Neural progenitor cell (in vitro differentiated cells): ENCODE results near the gene UBE2L3. TPM values are rescaled to one million over a fixed set of nuclear protein-coding genes. Genes with fewer than 3 reads are reported as not detected.
"Not testable (repeated sequence)": the region's sequence is repeated elsewhere in the genome, so short reads cannot be mapped to it uniquely, and the experiment has no call there.

Experiments
- DNase-seq: peaks from one replicate; pipeline ENCODE4 v3.0.0-alpha.2; 2016; ENCODE audit warnings: low spot score
- H2AFZ ChIP-seq: fragments of 200-600 bp; sonication (generic); replicated peaks from 2 replicates; pipeline ENCODE4 v1.6.1; 2016; ENCODE audit warnings: antibody characterized with exemption
- H3F3A ChIP-seq: fragments of 200-600 bp; sonication (generic); 2 replicates; pipeline ENCODE4 v1.6.1; 2016; ENCODE audit warnings: antibody characterized with exemption, low read depth
- H3K27ac ChIP-seq: fragments of 200-600 bp; sonication (generic); 2 replicates; pipeline ENCODE4 v1.5.1; 2016; ENCODE audit warnings: mild to moderate bottlenecking
- H3K27me3 ChIP-seq: fragments of 200-600 bp; sonication (generic); 2 replicates; pipeline ENCODE4 v1.6.1; 2016; ENCODE audit warnings: mild to moderate bottlenecking, moderate library complexity
- H3K36me3 ChIP-seq: fragments of 200-600 bp; sonication (generic); 2 replicates; pipeline ENCODE4 v1.5.1; 2016
- H3K4me1 ChIP-seq: fragments of 200-600 bp; sonication (generic); 2 replicates; pipeline ENCODE4 v1.6.1; 2016; ENCODE audit warnings: mixed run types
- H3K4me2 ChIP-seq: fragments of 200-600 bp; sonication (generic); 2 replicates; pipeline ENCODE4 v1.6.1; 2016
- H3K4me3 ChIP-seq: fragments of 200-600 bp; sonication (generic); 2 replicates; pipeline ENCODE4 v1.5.1; 2016
- H3K79me2 ChIP-seq: fragments of 200-600 bp; sonication (generic); 2 replicates; pipeline ENCODE4 v1.6.1; 2016; ENCODE audit warnings: low read depth
- H3K9ac ChIP-seq: fragments of 200-600 bp; sonication (generic); 2 replicates; pipeline ENCODE4 v1.6.1; 2016
- H3K9me3 ChIP-seq: fragments of 200-600 bp; sonication (generic); 2 replicates; pipeline ENCODE4 v1.5.1; 2016; ENCODE audit warnings: low read depth
- H4K20me1 ChIP-seq: fragments of 200-600 bp; sonication (generic); 2 replicates; pipeline ENCODE4 v1.6.1; 2016; ENCODE audit warnings: low read depth
- H3K27ac Mint-ChIP-seq: 3 replicates; pipeline ENCODE4 v1.8.0; 2021; ENCODE audit warnings: mixed read lengths
- H3K27me3 Mint-ChIP-seq: 2 replicates; pipeline ENCODE4 v1.8.0; 2022; ENCODE audit warnings: low read depth, mild to moderate bottlenecking, inconsistent platforms, moderate library complexity, mixed read lengths; ENCODE audit not compliant: insufficient read depth
- H3K36me3 Mint-ChIP-seq: 3 replicates; pipeline ENCODE4 v1.8.0; 2021; ENCODE audit warnings: mixed read lengths
- H3K4me1 Mint-ChIP-seq: 3 replicates; pipeline ENCODE4 v1.8.0; 2021; ENCODE audit warnings: mixed read lengths
- H3K4me3 Mint-ChIP-seq: 3 replicates; pipeline ENCODE4 v1.8.0; 2021; ENCODE audit warnings: mild to moderate bottlenecking, moderate library complexity, mixed read lengths
- H3K9me3 Mint-ChIP-seq: 3 replicates; pipeline ENCODE4 v1.8.0; 2020; ENCODE audit warnings: mixed read lengths
- CTCF ChIP-seq: fragments of 200-600 bp; sonication (generic); IDR thresholded peaks from 2 replicates; pipeline ENCODE4 v1.5.1; 2017; ENCODE audit warnings: antibody characterized with exemption, mild to moderate bottlenecking
- EZH2 ChIP-seq: fragments of 200-600 bp; sonication (generic); IDR thresholded peaks from 2 replicates; pipeline ENCODE4 v1.6.1; 2017; ENCODE audit warnings: antibody characterized with exemption, mild to moderate bottlenecking, moderate library complexity
- EZH2phosphoT487 ChIP-seq: fragments of 200-600 bp; sonication (generic); IDR thresholded peaks from 2 replicates; pipeline ENCODE4 v1.6.1; 2017; ENCODE audit warnings: antibody characterized with exemption
- total RNA-seq: library from RNA; depleted of rRNA; stranded (reverse); fragments of >200 nt; gene quantifications from 2 replicates; pipeline ENCODE4 v1.2.3, GENCODE V29; 2015; ENCODE audit warnings: low replicate concordance

UBE2L3 gene
- total RNA-seq, 1 donor from 2014 or later, result 61.2 TPM

- Mint-ChIP-seq H3K4me1 (peaks cover 26% of the 10 kb centered on the region), H3K27ac (no peak overlapping the region), H3K9me3 (no peaks in the 10 kb centered on the region), H3K36me3 (peaks cover 8% of the 10 kb centered on the region), H3K4me3 (peak overlapping the region; percentile 89), H3K27me3 (peaks cover 7% of the 10 kb centered on the region)
- H3K4me1 ChIP-seq, result peaks cover 11% of the 10 kb centered on the region
- H3K27me3 ChIP-seq, result peaks cover 13% of the 10 kb centered on the region
- H3F3A ChIP-seq, result peaks cover 24% of the 10 kb centered on the region
- TF ChIP-seq CTCF, result no peak
- TF ChIP-seq EZH2, result no peak
- TF ChIP-seq EZH2phosphoT487, result no peak
- no peaks in the 10 kb centered on the region for H3K36me3 ChIP-seq
- no peak for DNase-seq
- no peak overlapping the region for H3K4me3 ChIP-seq
- peaks cover 19% of the 10 kb centered on the region for H4K20me1 ChIP-seq
- no peak overlapping the region for H3K27ac ChIP-seq
- no peak overlapping the region for H2AFZ ChIP-seq
- peak overlapping the region; percentile 79 for H3K4me2 ChIP-seq
- no peaks in the 10 kb centered on the region for H3K9me3 ChIP-seq
- no peak overlapping the region for H3K9ac ChIP-seq
- no peaks in the 10 kb centered on the region for H3K79me2 ChIP-seq
Measured at GRCh38 chr22:21643533-21644357, 76.2 kb downstream of the UBE2L3 start.

- not testable (repeated sequence) for H3K4me3 ChIP-seq, DNase-seq, H3K9me3 ChIP-seq, H3K79me2 ChIP-seq, H3K4me3 Mint-ChIP-seq, H3K27ac Mint-ChIP-seq, H3K4me2 ChIP-seq, H2AFZ ChIP-seq, H3K27me3 Mint-ChIP-seq, H3K27ac ChIP-seq, H3K9me3 Mint-ChIP-seq, H3K36me3 Mint-ChIP-seq, H3K9ac ChIP-seq, H3K36me3 ChIP-seq
- Histone ChIP-seq H3K4me1 (peaks cover 15% of the 10 kb centered on the region), H3K27me3 (peaks cover 13% of the 10 kb centered on the region), H3F3A (peaks cover 28% of the 10 kb centered on the region), H4K20me1 (peaks cover 19% of the 10 kb centered on the region)
- peaks cover 28% of the 10 kb centered on the region for H3K4me1 Mint-ChIP-seq
Measured at GRCh38 chr22:21645513-21645912, 78.0 kb downstream of the UBE2L3 start.

GRCh38 chr22:21646608-21647590 lies 79.4 kb downstream of the UBE2L3 start:
- peaks cover 19% of the 10 kb centered on the region for H4K20me1 ChIP-seq
- H2AFZ ChIP-seq, result no peak overlapping the region
- Mint-ChIP-seq H3K4me3 (peak overlapping the region; percentile 44), H3K9me3 (no peaks in the 10 kb centered on the region), H3K4me1 (peaks cover 26% of the 10 kb centered on the region), H3K27me3 (peaks cover 9% of the 10 kb centered on the region), H3K27ac (peak overlapping the region; percentile 67), H3K36me3 (peaks cover 8% of the 10 kb centered on the region)
- no peak overlapping the region for H3K4me3 ChIP-seq
- H3F3A ChIP-seq, result peaks cover 32% of the 10 kb centered on the region
- H3K27me3 ChIP-seq, result peaks cover 13% of the 10 kb centered on the region
- no peaks in the 10 kb centered on the region for H3K9me3 ChIP-seq
- TF ChIP-seq EZH2phosphoT487 (no peak), EZH2 (no peak), CTCF (peak; percentile 82)
- H3K4me2 ChIP-seq, result no peak overlapping the region
- no peak overlapping the region for H3K27ac ChIP-seq
- peaks cover 17% of the 10 kb centered on the region for H3K4me1 ChIP-seq
- DNase-seq, result peak; percentile 89
- no peaks in the 10 kb centered on the region for H3K36me3 ChIP-seq
- H3K9ac ChIP-seq, result no peak overlapping the region
- no peaks in the 10 kb centered on the region for H3K79me2 ChIP-seq
